ENCODE data around the gene ABHD15. TPM values are rescaled to one million over a fixed set of nuclear protein-coding genes. Genes with fewer than 3 reads are reported as not detected.

The ABHD15 gene
- polyA plus RNA-seq, 1 experiment = 5.8 TPM

GRCh38 chr17:29576214-29577000, 9.6 kb upstream of the ABHD15 start:
- peaks cover 29% of the 10 kb centered on the region for H3K36me3 ChIP-seq (ENCODE audit: control insufficient read depth, insufficient read depth, low read length)

GRCh38 chr17:29575511-29576213, 8.8 kb upstream of the ABHD15 start:
- no peak for DNase-seq (ENCODE audit: low read depth)
- TF ChIP-seq, protein P1, sequence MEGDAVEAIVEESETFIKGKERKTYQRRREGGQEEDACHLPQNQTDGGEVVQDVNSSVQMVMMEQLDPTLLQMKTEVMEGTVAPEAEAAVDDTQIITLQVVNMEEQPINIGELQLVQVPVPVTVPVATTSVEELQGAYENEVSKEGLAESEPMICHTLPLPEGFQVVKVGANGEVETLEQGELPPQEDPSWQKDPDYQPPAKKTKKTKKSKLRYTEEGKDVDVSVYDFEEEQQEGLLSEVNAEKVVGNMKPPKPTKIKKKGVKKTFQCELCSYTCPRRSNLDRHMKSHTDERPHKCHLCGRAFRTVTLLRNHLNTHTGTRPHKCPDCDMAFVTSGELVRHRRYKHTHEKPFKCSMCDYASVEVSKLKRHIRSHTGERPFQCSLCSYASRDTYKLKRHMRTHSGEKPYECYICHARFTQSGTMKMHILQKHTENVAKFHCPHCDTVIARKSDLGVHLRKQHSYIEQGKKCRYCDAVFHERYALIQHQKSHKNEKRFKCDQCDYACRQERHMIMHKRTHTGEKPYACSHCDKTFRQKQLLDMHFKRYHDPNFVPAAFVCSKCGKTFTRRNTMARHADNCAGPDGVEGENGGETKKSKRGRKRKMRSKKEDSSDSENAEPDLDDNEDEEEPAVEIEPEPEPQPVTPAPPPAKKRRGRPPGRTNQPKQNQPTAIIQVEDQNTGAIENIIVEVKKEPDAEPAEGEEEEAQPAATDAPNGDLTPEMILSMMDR (IDR thresholded peaks at IDR 0.05; ENCODE audit: insufficient read depth, low read depth, low read length) = no peak
- H3K27me3 ChIP-seq (ENCODE audit: control insufficient read depth, insufficient read depth, low read length) = no peaks in the 10 kb centered on the region
- peaks cover 26% of the 10 kb centered on the region for H3K36me3 ChIP-seq (ENCODE audit: control insufficient read depth, insufficient read depth, low read length)
- CTCF ChIA-PET = interaction anchor here (1.2 to 6.7 kb wide), 4 partner anchors 9 to 206 kb away, joined by 3 to 59 read pairs (median 14); no protein-coding TSS in a partner anchor
- no peak overlapping the region for H3K4me3 ChIP-seq (ENCODE audit: low read depth, low read length)
- POLR2A ChIA-PET = no interaction called here

More at GRCh38 chr17:29576214-29577000, 9.6 kb upstream of the ABHD15 start:
- DNase-seq (ENCODE audit: low read depth) = no peak
- ChIA-PET POLR2A (no interaction called here), CTCF (interaction anchor here (0.5 to 6.7 kb wide), 5 partner anchors 8 to 379 kb away, joined by 3 to 59 read pairs (median 5); no protein-coding TSS in a partner anchor)
- Histone ChIP-seq H3K27me3 (ENCODE audit: control insufficient read depth, insufficient read depth, low read length) (no peaks in the 10 kb centered on the region), H3K4me3 (ENCODE audit: low read depth, low read length) (no peak overlapping the region)
- TF ChIP-seq, protein P1 (IDR thresholded peaks at IDR 0.05; ENCODE audit: insufficient read depth, low read depth, low read length) = no peak

DNA sequence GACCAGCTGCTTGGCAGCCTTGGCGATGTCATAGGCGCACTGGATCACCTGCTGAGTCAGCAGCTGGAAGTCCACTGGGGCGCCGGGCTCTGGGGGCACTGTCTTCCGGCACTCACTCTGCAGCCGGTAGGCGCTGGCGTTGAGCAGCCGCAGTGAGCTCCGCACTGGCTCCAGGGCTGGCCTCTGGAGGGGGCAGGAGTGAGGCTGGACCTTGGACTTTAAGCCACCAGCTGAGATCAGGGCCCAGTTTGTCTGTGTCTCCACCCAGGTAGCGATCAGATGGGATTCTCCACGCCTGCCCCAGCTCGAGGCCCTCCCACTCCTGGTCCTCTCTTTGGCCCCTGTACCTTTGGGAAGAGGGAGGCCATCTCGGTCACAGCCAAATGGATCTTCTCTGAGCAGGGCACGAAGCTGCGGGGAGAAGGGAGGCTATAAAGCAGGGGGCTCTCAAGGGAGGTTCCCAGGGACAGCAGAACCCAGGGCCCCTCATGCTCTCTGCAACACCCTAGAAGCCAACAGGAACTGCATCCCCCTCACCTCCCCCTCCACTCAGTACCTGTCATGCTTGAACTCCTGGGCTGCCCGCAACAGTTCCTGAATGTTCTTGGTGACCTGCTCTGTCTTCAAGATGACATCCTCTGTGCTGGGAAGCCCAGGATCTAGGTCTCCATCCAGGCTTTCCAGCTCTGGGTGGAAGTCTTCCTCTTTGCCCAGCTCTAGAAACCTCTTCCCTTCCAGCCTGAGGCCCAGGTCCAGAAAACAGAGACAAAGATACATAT, 8.1 kb upstream of the ABHD15 start:
- Histone ChIP-seq H3K4me3 (ENCODE audit: low read depth, low read length) (no peak overlapping the region), H3K27me3 (ENCODE audit: control insufficient read depth, insufficient read depth, low read length) (no peaks in the 10 kb centered on the region), H3K36me3 (ENCODE audit: control insufficient read depth, insufficient read depth, low read length) (peaks cover 26% of the 10 kb centered on the region)
- POLR2A ChIA-PET = no interaction called here
- DNase-seq (ENCODE audit: low read depth) = no peak
- TF ChIP-seq, protein P1 (IDR thresholded peaks at IDR 0.05; ENCODE audit: insufficient read depth, low read depth, low read length) = no peak
- CTCF ChIA-PET = interaction anchor here (0.7 to 6.7 kb wide), 6 partner anchors 8 to 356 kb away, joined by 3 to 59 read pairs (median 22); no protein-coding TSS in a partner anchor

GRCh38 chr17:29573871-29574731, 7.3 kb upstream of the ABHD15 start:
- ChIA-PET POLR2A (no interaction called here), CTCF (interaction anchor here (0.7 to 6.7 kb wide), 13 partner anchors 8 to 519 kb away, joined by 3 to 59 read pairs (median 8); no protein-coding TSS in a partner anchor)
- DNase-seq (ENCODE audit: low read depth) = no peak
- Histone ChIP-seq H3K4me3 (ENCODE audit: low read depth, low read length) (no peak overlapping the region), H3K36me3 (ENCODE audit: control insufficient read depth, insufficient read depth, low read length) (peaks cover 26% of the 10 kb centered on the region), H3K27me3 (ENCODE audit: control insufficient read depth, insufficient read depth, low read length) (no peaks in the 10 kb centered on the region)
- TF ChIP-seq, protein P1 (IDR thresholded peaks at IDR 0.05; ENCODE audit: insufficient read depth, low read depth, low read length) = no peak

All from BJ (cell line).